HL-60 (cell line): ENCODE measurements around the gene CDK2.
A peak's percentile ranks its signal among the peaks of the same experiment; 100 is the strongest.

ENCODE experiments used
- DNase-seq, 2 experiments: peaks; one replicate each; pipeline ENCODE4 v3.0.0-alpha.2; 2010 to 2020; ENCODE audit warnings: low read depth in 1 of 2, low spot score in 1 of 2
- H3K27ac ChIP-seq: fragments of 250-450 bp; sonication (Bioruptor Pico); replicated peaks from 2 replicates; pipeline ENCODE4 v1.5.1; 2020; ENCODE audit warnings: mild to moderate bottlenecking, moderate library complexity
- H3K27me3 ChIP-seq: fragments of 250-450 bp; sonication (Bioruptor Pico); 2 replicates; pipeline ENCODE4 v1.5.1; 2021; ENCODE audit warnings: mild to moderate bottlenecking, moderate library complexity; ENCODE audit not compliant: insufficient read depth, poor library complexity, severe bottlenecking
- H3K4me3 ChIP-seq: replicated peaks from 2 replicates; pipeline ENCODE4 v1.5.1; 2011; ENCODE audit warnings: mild to moderate bottlenecking, control low read depth, low read length; ENCODE audit not compliant: insufficient read depth
- GABPA ChIP-seq: IDR thresholded peaks from 2 replicates; pipeline ENCODE4 v1.6.1; 2012; ENCODE audit warnings: low read depth
- POLR2AphosphoS5 ChIP-seq: IDR thresholded peaks from 2 replicates; pipeline ENCODE4 v1.6.1; 2012; ENCODE audit warnings: low read depth
- REST ChIP-seq: IDR thresholded peaks from 2 replicates; pipeline ENCODE4 v1.6.1; 2012; ENCODE audit warnings: low read depth; ENCODE audit not compliant: insufficient replicate concordance
- SPI1 ChIP-seq: IDR thresholded peaks from 2 replicates; pipeline ENCODE4 v1.6.1; 2012; ENCODE audit warnings: low read depth, mild to moderate bottlenecking, borderline replicate concordance
- TF ChIP-seq, protein P1 (sequence below): IDR thresholded peaks from one replicate; pipeline ENCODE4 v1.5.1; 2011; ENCODE audit warnings: low read length, control low read depth, inconsistent platforms; ENCODE audit not compliant: insufficient read depth

The CDK2 gene

DNA sequence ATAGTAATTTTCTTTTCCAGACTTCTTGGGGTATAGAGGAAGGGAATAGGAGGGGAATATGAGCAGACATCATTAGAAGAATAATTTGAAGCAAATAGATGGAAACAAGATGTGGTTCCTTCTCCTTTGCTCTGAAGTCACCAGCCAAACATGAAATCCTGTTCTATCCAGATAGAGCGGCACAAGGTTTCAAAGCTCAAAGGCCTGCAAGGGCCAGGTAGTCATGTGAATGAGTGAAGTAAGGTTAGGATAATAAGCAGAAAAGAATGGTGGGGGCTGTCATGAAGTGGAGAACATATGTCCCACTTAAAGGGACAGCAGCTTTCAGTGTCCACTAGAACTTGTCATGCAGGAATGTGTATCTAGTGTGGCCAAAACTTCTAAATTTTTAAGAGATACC is 51.7 kb downstream of the CDK2 start:
- no peak overlapping the region for H3K27ac ChIP-seq
- TF ChIP-seq, protein P1, sequence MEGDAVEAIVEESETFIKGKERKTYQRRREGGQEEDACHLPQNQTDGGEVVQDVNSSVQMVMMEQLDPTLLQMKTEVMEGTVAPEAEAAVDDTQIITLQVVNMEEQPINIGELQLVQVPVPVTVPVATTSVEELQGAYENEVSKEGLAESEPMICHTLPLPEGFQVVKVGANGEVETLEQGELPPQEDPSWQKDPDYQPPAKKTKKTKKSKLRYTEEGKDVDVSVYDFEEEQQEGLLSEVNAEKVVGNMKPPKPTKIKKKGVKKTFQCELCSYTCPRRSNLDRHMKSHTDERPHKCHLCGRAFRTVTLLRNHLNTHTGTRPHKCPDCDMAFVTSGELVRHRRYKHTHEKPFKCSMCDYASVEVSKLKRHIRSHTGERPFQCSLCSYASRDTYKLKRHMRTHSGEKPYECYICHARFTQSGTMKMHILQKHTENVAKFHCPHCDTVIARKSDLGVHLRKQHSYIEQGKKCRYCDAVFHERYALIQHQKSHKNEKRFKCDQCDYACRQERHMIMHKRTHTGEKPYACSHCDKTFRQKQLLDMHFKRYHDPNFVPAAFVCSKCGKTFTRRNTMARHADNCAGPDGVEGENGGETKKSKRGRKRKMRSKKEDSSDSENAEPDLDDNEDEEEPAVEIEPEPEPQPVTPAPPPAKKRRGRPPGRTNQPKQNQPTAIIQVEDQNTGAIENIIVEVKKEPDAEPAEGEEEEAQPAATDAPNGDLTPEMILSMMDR = no peak
- TF ChIP-seq SPI1 = no peak
- TF ChIP-seq POLR2AphosphoS5 = no peak
- TF ChIP-seq REST = no peak
- no peak for TF ChIP-seq GABPA
- H3K27me3 ChIP-seq = no peaks in the 10 kb centered on the region
- DNase-seq = no peak
- H3K4me3 ChIP-seq = no peak overlapping the region

GRCh38 chr12:56020423-56021184 is 54.0 kb downstream of the CDK2 start, which contains the start of gene IKZF4:
IKZF4 (plus strand) TSS chr12:56021043; CDS start chr12:56021494, 451 bp downstream.
- peak; percentile 75 to 79 for DNase-seq
- Histone ChIP-seq H3K27ac (peak within 1 kb of the TSS; percentile 50), H3K27me3 (no peaks in the 10 kb centered on the region), H3K4me3 (no peak within 1 kb of the TSS)
- TF ChIP-seq GABPA (no peak), SPI1 (peak; percentile 93)
- TF ChIP-seq, protein P1 = no peak

- no peak for DNase-seq
- H3K27ac ChIP-seq = no peak overlapping the region
- no peak for TF ChIP-seq REST
- TF ChIP-seq, protein P1 = no peak
- TF ChIP-seq POLR2AphosphoS5 = no peak
- no peak for TF ChIP-seq GABPA
- no peak; the same call in 1 of the 2 replicates for TF ChIP-seq SPI1
- no peak overlapping the region for H3K4me3 ChIP-seq
- H3K27me3 ChIP-seq = no peaks in the 10 kb centered on the region
Observed at GRCh38 chr12:56021889-56022497, 55.4 kb downstream of the CDK2 start.
